Sigmoid colon (tissue), 7 donors: Measurements from ENCODE around the gene CADM2. TPM values are rescaled to one million over a fixed set of nuclear protein-coding genes. Genes with fewer than 3 reads are reported as not detected.

Experiments used
- DNase-seq: peaks from one replicate; pipeline ENCODE4 v3.0.0-alpha.2; 2019
- H3K27ac ChIP-seq, 4 donors: fragments of 200-600 bp; sonication (generic); one replicate each; pipeline ENCODE4 v1.5.1; 2016 to 2019; ENCODE audit warnings: mild to moderate bottlenecking in 1 of 4
- H3K27me3 ChIP-seq, 3 donors: fragments of 200-600 bp; sonication (generic); one replicate each; pipeline ENCODE4 v1.5.1; 2019; ENCODE audit warnings: mild to moderate bottlenecking in 1 of 3
- H3K36me3 ChIP-seq, 4 donors: fragments of 200-600 bp; sonication (generic); one replicate each; pipeline ENCODE4 v1.5.1; 2016 to 2019
- H3K4me1 ChIP-seq, 4 donors: fragments of 200-600 bp; sonication (generic); one replicate each; pipeline ENCODE4 v1.5.1; 2017 to 2019
- H3K4me3 ChIP-seq, 4 donors: fragments of 200-600 bp; sonication (generic); one replicate each; pipeline ENCODE4 v1.5.1; 2017 to 2019; ENCODE audit warnings: mild to moderate bottlenecking in 2 of 4, moderate library complexity in 1 of 4
- H3K9me3 ChIP-seq, 4 donors: fragments of 200-600 bp in 3 of 4; sonication (generic) in 3 of 4; one replicate each; pipeline versions ENCODE4 v1.5.1 to v1.6.1; 2013 to 2019
- EP300 ChIP-seq, 4 donors: sonication (generic); formaldehyde crosslinking; IDR thresholded peaks; one replicate each; pipeline ENCODE4 v1.6.1; 2017; ENCODE audit warnings: antibody characterized with exemption in 4 of 4
- POLR2A ChIP-seq, 2 donors: fragments of 450-650 bp; IDR thresholded peaks; one replicate each; pipeline ENCODE4 v1.6.1; 2016; ENCODE audit warnings: antibody characterized with exemption in 2 of 2, mild to moderate bottlenecking in 2 of 2, moderate library complexity in 2 of 2
- POLR2AphosphoS5 ChIP-seq, 4 donors: sonication (generic); formaldehyde crosslinking; IDR thresholded peaks; one replicate each; pipeline ENCODE4 v1.6.1; 2017; ENCODE audit warnings: antibody characterized with exemption in 4 of 4
- WGBS, 2 donors: extraction: QIAGEN DNeasy Blood & Tissue Kit; methylation state at CpG; one replicate each; pipeline ENCODE4 v1.1.7; 2013; 5-methylcytosine and 5-hydroxymethylcytosine counted together
- intact Hi-C: fragments of 100-400 bp; cut with DNase I; formaldehyde crosslinking; loops from one replicate; pipeline ENCODE4 v1.15.1; 2023
- polyA plus RNA-seq, 3 donors: library from polyadenylated mRNA; stranded (reverse); fragments of 200-250 nt; gene quantifications; one replicate each; pipeline ENCODE4 v1.2.3, GENCODE V29; 2013
- total RNA-seq, 4 donors: library from RNA; depleted of rRNA; stranded (reverse); fragments of >200 nt; gene quantifications; one replicate each; pipeline ENCODE4 v1.1.0, GENCODE V29; 2016
- TF ChIP-seq, protein P1 (sequence below), 4 experiments: fragments of 450-650 bp in 3 of 4; fragments of 200-600 bp in 1 of 4; IDR thresholded peaks; one replicate each; pipeline ENCODE4 v1.5.1; 2016 to 2019; ENCODE audit warnings: antibody characterized with exemption in 4 of 4, mild to moderate bottlenecking in 3 of 4, moderate library complexity in 2 of 4
- donor health status: healthy with polysubstance abuse.
- donor health status: Bipolar disorder and iron deficiency.
- donor health status: healthy.

Gene CADM2
- total and polyA plus RNA-seq, 7 donors = 0.46 to 22.8 (median 12.8) TPM

DNA sequence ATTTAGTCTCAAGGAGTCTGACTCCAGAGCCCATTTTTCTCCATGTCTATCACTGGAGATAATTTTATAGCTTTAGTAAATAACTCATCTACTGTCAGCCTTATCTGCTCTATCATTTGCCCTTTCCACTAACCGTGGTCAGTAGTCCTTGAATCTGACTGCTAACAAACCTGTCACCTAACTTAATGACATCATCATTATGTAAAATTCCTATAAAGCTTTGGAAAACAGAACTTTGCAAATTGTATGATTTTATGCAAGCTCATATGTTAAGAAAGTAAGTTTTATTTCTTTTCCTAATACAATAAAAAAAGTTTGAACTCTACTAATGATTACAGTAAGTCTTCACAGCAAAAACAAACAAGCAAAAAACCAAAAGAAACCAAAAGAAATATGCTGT, 293.9 kb downstream of the CADM2 start:
- Histone ChIP-seq H3K4me1 (no peaks in the 10 kb centered on the region), H3K36me3 (no peaks in the 10 kb centered on the region), H3K27ac (no peak overlapping the region), H3K27me3 (no peaks in the 10 kb centered on the region), H3K9me3 (no peaks in the 10 kb centered on the region), H3K4me3 (no peak overlapping the region)
- 13 to 23% methylated on average over 1 of the region's 1 CpG for WGBS, 2 donors
- TF ChIP-seq, protein P1, sequence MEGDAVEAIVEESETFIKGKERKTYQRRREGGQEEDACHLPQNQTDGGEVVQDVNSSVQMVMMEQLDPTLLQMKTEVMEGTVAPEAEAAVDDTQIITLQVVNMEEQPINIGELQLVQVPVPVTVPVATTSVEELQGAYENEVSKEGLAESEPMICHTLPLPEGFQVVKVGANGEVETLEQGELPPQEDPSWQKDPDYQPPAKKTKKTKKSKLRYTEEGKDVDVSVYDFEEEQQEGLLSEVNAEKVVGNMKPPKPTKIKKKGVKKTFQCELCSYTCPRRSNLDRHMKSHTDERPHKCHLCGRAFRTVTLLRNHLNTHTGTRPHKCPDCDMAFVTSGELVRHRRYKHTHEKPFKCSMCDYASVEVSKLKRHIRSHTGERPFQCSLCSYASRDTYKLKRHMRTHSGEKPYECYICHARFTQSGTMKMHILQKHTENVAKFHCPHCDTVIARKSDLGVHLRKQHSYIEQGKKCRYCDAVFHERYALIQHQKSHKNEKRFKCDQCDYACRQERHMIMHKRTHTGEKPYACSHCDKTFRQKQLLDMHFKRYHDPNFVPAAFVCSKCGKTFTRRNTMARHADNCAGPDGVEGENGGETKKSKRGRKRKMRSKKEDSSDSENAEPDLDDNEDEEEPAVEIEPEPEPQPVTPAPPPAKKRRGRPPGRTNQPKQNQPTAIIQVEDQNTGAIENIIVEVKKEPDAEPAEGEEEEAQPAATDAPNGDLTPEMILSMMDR (IDR thresholded peaks at IDR 0.05) = no peak
- TF ChIP-seq POLR2A (IDR thresholded peaks at IDR 0.05) = no peak
- no peak for TF ChIP-seq EP300 (IDR thresholded peaks at IDR 0.05)
- no peak for DNase-seq
- intact Hi-C loops = no loop called here

DNA sequence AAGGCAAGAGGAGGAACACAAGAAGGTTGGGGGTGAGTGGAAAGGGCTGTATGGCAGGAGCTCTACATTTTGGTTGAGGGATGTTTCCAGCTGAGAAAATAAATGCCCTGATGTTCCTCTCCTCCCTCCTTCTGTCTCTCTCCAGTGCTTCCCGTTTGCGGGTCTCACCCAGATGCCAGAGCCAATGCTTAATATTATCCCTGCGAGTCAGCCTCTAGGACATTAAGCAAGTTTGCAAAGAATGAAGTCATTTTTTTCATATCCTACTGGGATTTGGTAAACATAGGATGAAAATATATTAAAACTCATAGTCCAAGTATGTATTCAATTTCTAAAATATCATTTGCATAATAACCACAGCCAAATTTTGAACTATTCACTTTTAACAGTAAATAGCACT, 295.9 kb downstream of the CADM2 start:
- no peaks in the 10 kb centered on the region for H3K4me1 ChIP-seq
- no peak for DNase-seq
- no peak overlapping the region for H3K4me3 ChIP-seq
- no peaks in the 10 kb centered on the region for H3K36me3 ChIP-seq
- intact Hi-C loops = no loop called here
- H3K9me3 ChIP-seq = no peaks in the 10 kb centered on the region
- TF ChIP-seq EP300 (IDR thresholded peaks at IDR 0.05) (no peak), POLR2A (IDR thresholded peaks at IDR 0.05) (no peak), POLR2AphosphoS5 (IDR thresholded peaks at IDR 0.05) (no peak)
- TF ChIP-seq, protein P1 (IDR thresholded peaks at IDR 0.05) = no peak
- no peak overlapping the region for H3K27ac ChIP-seq
- no peaks in the 10 kb centered on the region for H3K27me3 ChIP-seq
- 80% methylated on average over 3 of the region's 3 CpGs for WGBS, 2 donors

DNA sequence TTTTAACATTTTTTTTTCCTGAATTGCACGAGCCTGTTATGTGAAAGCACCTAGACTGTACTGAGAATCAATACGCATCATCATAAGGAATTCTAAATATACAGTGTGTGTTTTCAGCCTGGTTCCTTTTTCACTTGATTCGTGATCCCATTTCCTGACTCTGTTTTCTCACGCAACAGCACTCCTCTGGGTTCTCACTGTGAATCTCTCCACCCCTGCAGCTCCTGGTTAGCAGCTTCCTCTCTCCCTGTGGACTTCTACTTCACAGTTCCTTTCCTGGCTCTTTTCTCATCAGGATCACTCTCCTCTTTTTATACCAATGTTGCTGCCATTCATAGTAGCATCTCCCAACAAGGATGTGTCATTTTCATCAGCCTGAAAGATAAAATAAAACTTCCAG, 297.2 kb downstream of the CADM2 start:
- DNase-seq = no peak
- 24 to 50% methylated on average over 4 of the region's 4 CpGs for whole genome bisulfite sequencing, 2 donors
- no peak for TF ChIP-seq EP300 (IDR thresholded peaks at IDR 0.05)
- TF ChIP-seq POLR2AphosphoS5 (IDR thresholded peaks at IDR 0.05) = no peak
- TF ChIP-seq, protein P1 (IDR thresholded peaks at IDR 0.05) = no peak
- TF ChIP-seq POLR2A (IDR thresholded peaks at IDR 0.05) = no peak
- Histone ChIP-seq H3K4me1 (no peaks in the 10 kb centered on the region), H3K4me3 (no peak overlapping the region), H3K27ac (no peak overlapping the region), H3K36me3 (no peaks in the 10 kb centered on the region), H3K27me3 (no peaks in the 10 kb centered on the region), H3K9me3 (no peaks in the 10 kb centered on the region)
- intact Hi-C loops = no loop called here

DNA sequence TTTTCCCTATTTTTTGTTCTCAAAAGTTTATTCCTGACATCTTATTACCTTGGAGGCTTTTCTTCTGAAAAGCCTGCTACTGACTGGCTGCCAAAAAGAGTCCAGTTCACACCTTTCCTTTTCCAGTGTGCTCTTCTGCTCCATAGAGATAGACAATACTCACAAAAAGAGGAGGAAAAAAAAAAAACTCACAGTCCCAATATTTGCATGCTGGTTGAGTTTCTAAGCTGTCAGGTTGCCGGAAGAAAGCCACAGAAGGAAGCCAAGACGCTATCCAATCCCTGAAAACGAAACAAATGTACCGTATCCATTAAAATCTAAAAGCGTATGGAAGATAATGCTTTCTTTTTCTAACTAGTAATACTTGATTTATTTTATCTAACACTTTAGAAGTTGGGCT, 299.5 kb downstream of the CADM2 start:
- intact Hi-C loops = no loop called here
- DNase-seq = no peak
- H3K4me1 ChIP-seq = no peaks in the 10 kb centered on the region
- H3K27ac ChIP-seq = no peak overlapping the region
- TF ChIP-seq, protein P1 (IDR thresholded peaks at IDR 0.05) = no peak
- TF ChIP-seq EP300 (IDR thresholded peaks at IDR 0.05) (no peak), POLR2A (IDR thresholded peaks at IDR 0.05) (no peak), POLR2AphosphoS5 (IDR thresholded peaks at IDR 0.05) (no peak)
- no peak overlapping the region for H3K4me3 ChIP-seq
- H3K36me3 ChIP-seq = no peaks in the 10 kb centered on the region
- no peaks in the 10 kb centered on the region for H3K9me3 ChIP-seq
- no peaks in the 10 kb centered on the region for H3K27me3 ChIP-seq
- WGBS, 2 donors = 90 to 91% methylated on average over 5 of the region's 5 CpGs

DNA sequence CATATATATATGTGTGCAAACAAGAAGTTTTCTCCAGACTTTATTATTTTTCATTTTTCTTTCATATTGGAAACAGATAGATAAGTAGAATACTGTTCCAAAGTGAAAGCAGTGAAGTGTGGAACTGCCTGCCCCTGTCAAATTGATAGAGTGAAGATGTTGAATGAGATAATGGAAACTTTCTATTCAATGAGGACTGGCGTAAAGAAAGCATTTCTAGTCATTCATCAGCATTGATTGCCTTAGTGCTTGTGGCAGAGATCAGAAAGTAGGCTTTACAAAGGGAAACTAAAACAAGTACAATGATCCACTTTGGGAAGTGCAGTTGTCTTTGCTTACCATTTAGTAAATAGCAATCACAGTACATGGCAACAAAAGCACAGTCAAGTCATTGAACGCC, 300.0 kb downstream of the CADM2 start:
- DNase-seq = no peak
- Histone ChIP-seq H3K4me1 (no peaks in the 10 kb centered on the region), H3K4me3 (no peak overlapping the region), H3K36me3 (no peaks in the 10 kb centered on the region), H3K27me3 (no peaks in the 10 kb centered on the region), H3K9me3 (no peaks in the 10 kb centered on the region), H3K27ac (no peak overlapping the region)
- intact Hi-C loops = no loop called here
- WGBS, 2 donors = 78 to 90% methylated on average over 2 of the region's 2 CpGs
- TF ChIP-seq POLR2AphosphoS5 (IDR thresholded peaks at IDR 0.05) (no peak), EP300 (IDR thresholded peaks at IDR 0.05) (no peak), POLR2A (IDR thresholded peaks at IDR 0.05) (no peak)
- TF ChIP-seq, protein P1 (IDR thresholded peaks at IDR 0.05) = no peak
